Measurements from ENCODE around the gene VGLL4.

DNA sequence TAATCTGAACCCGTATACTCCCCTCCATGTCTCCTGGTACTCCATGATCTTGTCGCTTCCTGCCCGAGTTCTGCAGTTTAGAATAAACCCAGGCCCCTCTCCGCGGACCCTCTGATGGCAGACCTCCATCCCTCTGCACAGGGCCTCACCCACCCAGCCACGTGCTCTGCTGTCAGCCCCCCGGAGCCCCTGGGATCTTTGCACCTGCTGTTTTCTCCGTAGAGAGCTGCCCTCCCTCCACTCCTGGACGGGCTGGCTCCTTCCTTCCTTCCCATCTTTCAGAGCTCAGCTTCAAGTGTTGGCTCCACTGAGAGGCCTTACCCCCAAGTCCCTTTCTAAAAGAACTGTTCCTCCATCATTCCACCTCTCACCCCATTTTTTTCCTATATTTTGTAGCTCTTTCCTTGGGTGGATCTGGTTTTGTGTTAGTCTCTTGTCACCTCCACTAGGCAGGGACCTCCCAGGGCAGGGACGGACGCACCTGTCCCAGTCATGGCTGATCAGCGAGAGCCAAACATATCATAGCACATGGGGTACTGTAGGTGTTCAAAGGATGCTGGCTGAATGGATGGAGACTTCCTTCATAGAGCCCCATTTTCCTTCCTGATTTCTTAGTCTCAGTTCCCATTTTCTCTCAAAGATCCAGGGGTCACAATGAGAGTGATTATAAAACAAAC is 106.6 kb downstream of the VGLL4 start:
- no peak for TF ChIP-seq CTCF (IDR thresholded peaks at IDR 0.05)
- no peak for TF ChIP-seq POLR2A (IDR thresholded peaks at IDR 0.05)
